ENCODE data around the gene ANXA11.
"Not testable (repeated sequence)": the region's sequence is repeated elsewhere in the genome, so short reads cannot be mapped to it uniquely, and the experiment has no call there.

ANXA11 gene

DNA sequence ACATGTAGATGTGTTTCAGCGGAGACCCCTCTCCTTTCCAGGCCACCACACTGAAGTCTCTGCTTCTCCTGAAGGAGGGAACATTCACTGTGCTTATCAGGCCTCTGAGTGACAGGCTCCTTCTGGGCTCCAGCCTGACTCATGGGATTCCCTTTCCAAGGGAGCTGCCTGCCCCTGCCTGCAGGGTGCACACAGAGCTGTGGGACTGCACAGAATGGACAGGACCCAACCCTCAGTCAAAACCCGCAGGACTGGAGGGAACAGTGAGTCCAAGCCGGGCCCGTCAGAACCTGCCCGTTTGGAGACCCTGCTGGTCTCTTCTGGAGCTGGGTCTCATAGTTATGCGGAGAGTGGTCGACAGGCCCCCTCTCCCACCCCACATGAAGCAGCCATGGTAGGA lies 40.2 kb downstream of the ANXA11 start:
- no peak for DNase-seq (ENCODE audit: low read depth)

DNA sequence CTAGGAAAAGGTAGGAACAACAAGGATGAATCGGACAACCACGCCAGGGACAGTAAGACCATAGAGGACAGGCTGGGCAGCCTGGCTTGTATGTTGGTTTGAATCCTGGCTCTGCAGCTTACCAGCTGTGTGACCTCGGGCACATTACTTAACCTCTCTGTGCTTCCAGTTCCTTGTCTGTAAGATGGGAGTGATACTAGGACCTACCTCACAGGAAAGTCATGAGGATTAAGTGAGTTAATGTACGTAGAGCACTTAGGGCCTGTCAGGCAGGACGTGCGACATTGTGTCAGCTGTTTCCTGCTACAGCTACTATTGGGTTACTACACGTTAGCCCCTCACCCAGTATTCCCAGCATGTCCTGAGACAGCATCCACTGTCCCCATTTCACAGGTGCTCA lies 40.7 kb downstream of the ANXA11 start:
- no peak for DNase-seq (ENCODE audit: low read depth)

DNA sequence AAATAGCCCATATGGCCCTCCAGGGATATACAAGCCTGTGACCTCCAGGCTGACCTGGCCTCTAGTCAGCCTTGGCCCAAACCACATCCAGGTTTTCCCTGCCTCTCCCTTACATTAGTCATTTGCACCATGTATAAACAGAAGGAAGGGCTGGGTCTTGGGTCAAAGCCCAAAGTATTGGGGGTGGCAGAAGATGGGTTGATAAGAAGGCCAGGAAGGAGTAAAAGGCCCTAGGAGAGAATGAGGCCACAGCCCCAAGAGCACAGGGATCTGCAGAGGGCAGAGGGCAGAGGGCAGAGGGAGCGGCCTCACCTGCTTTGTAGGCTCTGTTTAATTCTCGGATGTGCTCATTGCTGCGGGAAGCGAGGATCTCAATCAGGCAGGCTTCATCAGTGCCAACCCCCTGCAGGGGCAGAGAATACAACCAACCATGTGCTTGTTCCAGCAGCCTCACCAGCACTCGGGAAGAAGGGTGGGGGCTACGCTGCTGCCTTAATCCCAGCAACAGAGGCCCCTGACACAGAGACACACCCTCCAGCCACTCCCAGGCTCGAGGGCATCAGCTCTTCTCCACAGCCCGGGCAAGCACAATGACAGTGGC lies 41.5 kb downstream of the ANXA11 start:
- no peak for DNase-seq (ENCODE audit: low read depth)

DNA sequence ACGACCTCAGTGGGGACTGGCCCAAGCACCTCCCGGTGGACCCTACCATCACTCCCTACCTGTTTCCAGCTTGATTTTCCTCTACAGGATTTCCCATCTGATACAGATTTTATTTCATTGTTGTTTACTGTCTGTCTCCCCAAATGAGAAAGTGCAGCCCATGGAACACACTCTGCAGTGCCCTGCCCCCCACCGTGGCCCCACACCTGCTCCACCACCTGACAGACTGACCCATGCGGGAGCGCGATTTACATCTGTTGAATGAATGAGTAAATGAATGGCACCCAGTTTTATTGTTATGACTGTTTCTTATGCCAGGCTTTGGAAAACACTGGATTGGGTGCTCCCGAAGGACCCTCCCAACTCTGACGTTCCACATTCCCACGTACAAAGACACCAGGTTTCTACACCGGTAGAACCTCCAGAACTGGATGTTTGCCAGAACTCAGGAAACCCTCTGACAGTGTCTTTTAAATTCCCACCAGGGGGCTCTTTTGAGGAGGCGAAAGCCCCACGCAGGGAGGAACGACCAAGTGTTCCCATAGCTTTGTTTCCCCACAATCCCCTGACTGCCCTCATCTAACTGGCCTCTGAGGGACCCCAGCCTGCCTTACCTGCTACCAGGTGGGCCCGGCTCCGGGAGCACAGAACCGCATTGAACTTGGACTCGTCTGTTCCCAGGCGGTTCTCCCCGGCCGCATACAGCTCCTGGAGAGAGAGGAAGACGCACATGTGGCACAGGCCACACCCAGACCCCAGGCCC lies 43.8 kb downstream of the ANXA11 start:
- DNase-seq (ENCODE audit: low read depth), result no peak

DNA sequence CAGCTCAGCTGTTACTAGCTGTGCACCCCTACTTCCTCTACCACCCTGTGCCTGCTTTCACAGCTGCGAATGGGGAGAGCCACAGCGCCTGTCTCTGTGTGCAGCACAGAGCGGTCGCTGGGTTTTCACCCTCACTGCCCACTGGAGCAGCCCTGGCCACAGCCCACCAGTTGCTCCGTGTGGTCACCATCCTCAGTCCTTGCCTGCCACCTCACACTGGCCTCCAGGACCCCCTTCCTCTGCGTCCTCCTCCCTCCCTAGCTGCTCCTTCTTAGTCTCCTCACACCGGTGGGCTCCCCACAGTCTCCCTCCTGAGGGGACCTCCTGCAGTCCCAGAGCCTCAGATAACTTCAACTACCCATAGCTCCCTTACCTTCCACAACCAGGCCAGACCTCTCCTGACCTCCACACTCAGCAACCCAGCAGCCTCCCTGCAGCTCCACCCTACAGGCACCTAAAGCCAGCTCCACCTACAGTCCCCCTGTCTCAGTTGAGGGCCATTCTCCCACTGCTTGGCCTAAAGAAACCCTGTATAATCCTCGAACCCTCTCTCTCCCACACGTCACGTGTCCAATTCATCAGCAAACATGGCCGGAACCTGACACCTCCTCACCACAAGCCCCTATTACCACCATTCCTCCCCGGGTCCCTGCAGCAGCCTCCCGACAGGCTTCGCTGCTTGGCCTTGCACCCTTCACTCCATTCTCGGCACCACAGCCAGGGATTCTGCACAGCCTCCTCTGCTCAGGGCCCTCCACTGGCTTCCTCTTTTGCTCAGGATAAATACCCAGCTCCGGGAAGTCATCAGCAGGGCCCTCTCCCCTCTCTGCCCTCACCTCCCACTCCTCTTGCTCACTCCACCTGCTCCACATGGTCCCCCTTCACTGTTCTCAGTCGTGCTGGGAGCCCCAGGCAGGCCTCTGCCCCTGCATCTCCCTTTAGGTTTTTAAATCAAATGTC lies 44.7 kb downstream of the ANXA11 start:
- no peak for DNase-seq (ENCODE audit: low read depth)

DNA sequence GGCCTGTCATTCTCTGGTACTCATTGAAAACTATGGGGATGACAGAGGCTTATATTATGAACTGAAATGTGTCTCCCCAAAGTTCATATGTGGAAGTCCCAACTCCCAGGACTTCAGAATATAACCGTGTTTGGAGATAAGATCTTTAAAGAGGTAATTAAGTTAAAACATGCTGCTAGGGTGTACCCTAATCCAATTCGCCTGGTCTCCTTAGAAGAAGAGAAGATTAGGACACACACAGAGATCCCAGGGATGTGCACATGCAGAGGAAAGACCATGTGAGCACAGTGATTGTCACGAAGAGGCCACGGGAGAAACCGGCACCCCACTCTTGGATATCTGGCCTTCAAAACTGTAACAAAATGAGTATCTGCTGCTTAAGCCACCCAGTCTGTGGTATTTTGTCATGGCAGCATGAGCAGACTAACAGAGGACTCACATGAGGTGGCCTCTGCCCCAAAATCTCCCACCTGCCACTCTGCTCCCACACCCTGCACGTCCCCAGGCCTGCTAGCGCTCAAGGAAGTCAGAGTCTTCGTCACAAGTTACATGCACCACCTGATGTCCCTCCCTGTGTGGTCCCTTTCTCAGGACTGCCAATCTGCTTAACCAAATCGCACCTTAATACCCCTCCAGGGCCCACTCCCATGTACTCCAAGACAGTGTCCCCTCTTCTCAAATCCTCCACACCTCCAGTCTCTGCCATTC lies 46.0 kb downstream of the ANXA11 start:
- DNase-seq (ENCODE audit: low read depth), result no peak

DNA sequence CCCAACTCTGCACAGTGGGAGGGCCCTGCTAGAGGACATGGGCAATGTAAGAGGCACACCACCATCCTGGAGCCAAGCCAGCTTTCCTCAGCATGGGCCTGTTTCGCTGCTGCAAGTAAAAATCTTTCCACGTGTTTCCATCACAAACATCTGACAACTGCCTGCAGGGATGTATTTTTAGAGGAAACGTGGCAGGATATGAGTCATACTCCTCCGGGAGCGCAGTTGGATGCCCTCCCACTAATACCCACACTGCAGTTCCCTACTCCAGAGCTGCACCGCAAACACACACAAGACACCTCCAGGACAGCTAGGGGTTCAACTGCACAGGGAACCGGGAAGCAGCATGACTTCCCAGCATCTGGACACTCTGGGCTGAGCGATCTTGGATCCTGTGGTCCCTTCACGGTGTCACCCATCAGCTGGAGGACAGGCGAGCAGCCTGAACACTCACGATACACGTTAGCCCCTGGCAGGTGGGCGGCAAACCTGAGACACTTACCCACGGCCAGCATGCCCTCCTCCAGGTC lies 46.7 kb downstream of the ANXA11 start:
- DNase-seq (ENCODE audit: low read depth), result no peak

DNA sequence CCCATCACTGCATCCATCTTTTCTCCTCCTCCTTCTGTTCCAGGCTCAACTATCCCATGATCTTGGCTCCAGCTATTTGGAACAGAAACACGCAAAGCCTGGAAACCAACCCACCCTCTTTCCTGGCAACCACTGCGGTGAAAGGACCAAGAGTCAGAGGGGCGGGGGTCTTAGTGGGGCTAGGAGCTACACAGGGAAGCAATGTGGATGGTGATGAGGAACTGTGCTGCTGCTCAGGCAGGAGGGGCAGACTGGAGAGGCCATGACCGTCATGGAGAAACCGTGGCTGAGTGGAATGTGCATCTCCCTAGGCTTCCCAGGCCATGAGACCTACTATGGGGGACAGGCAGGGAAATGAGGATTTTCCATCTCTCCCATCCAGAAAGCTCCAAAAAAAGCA lies 47.2 kb downstream of the ANXA11 start:
- no peak for DNase-seq (ENCODE audit: low read depth)

DNA sequence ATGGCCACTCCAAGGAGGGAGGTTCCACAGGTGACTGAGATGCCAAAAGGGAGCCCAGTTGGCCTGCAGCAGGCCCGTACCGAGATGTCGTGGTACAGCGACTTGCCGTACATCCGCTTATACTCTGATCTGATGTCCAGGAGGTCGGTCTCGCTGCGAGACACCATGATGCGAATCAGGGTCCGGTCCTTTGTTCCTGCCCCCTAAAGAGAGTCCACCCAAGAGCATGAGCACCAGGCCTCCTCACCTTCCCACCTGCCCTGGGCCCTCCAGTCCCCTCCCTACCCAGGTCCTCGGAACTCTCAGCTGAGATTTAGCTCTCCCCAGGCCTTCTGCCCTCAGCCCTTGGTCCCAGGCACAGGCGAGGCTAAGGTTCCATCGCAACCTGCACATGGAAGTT lies 47.8 kb downstream of the ANXA11 start:
- DNase-seq (ENCODE audit: low read depth), result no peak

DNA sequence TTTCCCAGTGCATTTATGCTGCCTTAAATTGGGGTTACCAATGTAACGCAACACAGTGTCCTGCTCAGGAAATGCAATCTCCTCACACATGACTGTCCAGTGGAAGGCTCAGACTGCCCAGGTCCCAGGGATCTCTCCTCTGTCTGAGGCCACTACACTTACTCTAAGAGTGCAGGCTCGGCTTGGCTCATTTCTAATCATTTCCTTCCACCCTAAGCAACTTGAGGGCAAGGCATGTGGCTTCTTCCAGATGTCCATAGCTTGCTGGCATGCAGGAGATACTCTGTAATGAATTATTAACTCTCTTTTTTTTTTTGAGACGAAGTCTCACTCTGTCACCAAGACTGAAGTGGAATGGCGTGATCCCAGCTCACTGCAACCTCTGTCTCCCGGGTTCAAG lies 49.1 kb downstream of the ANXA11 start:
- no peak for DNase-seq (ENCODE audit: low read depth)

DNA sequence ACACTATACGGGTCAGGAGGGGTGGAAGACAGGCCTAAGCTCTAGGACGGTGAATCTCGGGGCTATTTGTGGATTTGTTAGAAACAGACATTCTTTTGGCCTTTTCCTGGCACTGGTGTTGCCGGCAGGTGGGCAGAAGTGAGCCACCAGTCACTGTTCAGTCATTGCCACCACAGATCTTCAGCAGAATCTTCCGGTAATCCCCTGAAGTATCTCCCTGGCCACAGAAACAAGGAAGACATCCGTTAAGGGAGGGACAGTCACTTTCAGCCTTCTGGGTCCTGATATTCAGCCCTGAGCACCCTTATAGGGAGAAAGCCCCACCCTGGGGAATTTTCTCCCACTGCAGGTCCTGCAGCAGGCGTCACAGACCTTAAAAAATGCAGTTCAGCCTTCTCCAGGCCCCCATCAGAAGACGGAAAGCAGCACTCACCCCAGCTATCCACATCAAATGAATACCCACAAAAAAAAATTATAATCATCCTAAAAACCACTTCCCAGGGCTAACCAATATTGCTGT lies 49.6 kb downstream of the ANXA11 start:
- DNase-seq (ENCODE audit: low read depth), result no peak

DNA sequence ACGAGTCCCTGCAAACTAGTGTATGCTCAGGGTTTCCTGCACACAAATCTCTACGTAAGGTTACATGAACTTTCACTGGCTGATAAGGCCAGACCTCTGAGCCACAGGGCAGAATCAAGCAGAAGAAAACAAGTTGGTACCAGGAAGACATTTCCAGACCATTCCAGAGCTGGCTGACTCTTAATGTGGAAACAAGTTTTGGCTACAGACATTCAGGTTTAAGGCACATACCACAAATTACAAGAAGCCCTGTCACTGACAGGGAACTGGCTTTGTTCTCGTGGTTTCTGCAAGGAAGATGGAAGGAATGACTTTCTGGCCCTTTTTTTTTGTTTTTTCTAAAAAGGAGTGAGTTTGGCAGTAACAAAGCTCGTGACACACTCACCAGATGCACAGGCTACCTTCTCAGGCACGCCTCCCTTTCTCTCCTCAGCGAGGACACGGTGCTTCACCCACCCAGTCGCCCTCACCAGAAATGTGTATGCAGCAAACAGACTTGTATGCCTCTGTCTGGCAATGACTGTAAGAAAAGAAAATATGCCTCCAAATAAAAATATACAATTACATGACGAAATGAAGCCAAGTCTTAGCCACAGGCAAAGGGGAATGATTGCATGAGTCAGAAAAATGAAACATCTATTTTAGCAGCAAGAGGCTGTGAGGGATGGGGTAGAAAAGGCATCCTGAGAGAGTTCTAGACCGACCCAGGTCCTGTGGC lies 50.2 kb downstream of the ANXA11 start:
- no peak for DNase-seq (ENCODE audit: low read depth)

DNA sequence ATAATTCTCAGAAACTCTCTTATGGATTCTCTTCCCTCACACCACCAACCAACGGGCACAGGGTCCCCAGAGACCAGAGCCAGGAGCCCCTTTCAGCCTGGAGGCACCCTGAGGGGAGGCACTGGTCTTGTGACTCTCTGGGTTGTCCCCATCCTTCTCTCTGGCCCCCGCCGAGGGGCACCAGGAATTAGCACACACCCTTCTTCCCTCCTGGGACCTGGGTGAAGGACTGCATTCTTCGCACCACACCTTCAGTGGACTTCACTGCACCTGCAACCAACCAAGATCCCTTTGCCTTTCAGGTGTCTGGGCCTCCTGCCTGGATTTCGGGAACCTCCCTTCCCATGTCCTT lies 50.7 kb downstream of the ANXA11 start:
- DNase-seq (ENCODE audit: low read depth), result no peak

DNA sequence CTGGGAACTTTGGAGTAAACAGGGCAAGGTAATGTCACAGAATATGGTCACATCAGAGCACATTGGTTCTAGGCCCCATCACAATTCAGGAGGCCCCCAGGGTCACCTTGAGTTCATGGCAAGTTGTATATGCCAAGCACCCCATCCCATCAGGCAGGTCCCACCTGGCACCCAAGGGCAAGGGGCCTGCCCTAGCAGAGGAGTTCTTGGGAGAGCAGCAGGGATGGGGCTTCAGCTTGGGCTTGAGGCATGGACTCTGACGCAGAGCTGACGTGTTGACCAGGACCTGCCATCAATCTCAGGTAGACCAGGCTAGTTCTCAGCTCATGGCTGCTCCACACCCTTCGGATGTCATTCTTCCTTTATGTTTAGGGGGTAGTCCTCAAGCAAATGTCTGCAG lies 51.9 kb downstream of the ANXA11 start:
- DNase-seq (ENCODE audit: low read depth), result no peak

DNA sequence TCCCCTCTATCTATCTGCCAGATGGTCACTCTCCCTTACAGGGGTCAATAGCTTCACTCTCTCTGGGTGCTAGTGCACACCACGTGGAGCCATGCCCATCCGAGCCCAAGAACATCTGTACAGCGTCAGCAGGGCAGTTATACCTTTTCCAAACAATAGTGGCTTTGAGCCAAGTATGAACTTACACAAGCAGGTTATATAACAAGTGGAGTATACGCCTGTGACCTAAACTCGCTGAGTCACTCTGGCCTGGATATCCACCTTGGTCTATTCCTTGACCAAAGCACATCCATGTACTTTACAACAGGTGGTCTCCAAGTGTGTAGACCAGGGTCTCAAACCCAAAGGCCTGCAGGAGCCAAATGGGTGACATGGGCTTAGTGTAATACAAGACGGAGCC lies 52.5 kb downstream of the ANXA11 start:
- DNase-seq (ENCODE audit: low read depth), result no peak

DNA sequence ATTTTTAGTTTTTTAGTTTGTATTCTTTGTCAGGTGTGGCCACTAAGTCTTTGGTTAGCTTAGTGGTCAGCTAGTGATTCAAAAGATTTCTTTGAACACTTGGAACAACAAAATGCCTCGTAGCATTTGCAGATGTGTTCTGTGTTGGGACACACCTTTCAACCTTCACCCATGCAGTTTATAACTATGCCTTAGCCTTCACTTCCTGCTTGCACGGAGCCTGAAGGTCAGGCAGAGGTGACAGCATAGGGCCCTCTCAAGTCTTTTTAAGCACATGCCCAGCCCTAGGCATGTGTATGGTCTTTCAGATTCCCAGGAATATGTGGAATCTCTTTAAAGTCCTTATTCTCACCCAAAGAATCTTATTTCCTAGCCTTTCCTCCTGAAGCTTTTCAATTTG lies 55.2 kb downstream of the ANXA11 start:
- no peak for DNase-seq (ENCODE audit: low read depth)

DNA sequence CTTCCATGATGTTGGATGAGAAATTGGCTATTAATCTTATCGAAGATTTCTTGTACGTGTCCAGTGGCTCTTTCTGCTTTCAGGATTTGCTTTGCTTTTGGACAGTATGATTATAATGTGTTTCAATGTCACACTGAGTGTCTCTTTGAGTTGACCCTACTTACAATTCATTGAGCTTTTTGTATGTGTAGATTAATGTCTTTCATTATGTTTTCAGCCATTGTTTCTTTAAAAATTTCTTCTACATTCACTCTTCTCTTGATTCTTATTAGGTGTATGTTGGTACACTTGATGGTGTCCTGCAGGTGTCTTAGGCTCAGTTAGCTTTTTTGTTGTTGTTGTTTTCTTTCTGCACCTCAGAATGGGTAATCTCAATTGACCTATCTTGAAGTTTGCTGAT lies 56.2 kb downstream of the ANXA11 start:
- DNase-seq (ENCODE audit: low read depth), result no peak

DNA sequence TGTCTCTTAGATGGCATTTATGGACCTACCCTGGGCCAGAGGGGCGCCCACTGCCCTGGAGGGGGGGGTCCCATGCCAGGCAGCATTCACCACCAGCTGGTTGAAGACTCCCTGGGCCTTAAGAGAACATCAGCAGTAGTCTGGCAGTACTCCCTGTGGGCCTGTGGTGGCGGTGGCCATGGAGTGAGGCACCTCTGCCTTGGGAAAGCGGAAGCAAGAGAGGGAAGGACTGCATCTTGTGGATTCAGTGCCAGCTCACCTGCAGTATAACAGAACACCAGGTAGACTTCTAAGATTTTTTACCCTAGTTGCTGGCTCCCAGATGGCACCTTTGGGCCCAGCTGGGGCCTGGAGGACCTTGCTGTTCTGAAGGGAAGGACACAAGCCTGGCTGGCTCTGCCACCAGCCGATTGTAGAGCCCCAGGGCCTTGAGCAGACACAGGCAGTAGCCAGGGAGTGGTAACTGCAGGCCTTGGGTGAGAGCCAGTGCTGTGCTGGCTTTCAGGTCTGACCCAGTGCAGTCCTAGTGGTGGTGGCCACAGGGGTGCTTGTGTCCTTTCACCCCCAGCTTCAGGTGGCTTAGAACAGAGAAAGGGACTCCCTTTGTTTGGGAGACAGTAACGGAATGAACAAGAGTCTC lies 57.1 kb downstream of the ANXA11 start:
- DNase-seq (ENCODE audit: low read depth), result no peak

DNA sequence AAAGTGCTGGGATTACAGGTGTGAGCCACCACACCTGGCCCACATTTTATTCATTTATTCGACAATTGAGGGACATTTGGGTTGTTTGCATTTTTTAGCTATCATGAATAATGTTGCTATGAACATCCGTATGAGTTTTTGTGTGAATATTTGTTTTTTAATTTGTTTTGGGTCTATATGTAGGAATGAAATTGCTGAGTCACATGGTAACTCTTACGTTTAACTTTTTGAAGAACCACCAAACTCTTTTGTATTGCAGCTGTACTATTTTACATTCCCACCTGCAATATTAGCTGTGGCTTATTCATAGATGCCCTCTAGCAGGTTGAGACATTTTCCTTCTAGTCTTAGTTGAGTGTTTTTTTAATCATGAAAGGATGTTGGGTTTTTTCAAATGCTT lies 58.4 kb downstream of the ANXA11 start:
- no peak for DNase-seq (ENCODE audit: low read depth)

DNA sequence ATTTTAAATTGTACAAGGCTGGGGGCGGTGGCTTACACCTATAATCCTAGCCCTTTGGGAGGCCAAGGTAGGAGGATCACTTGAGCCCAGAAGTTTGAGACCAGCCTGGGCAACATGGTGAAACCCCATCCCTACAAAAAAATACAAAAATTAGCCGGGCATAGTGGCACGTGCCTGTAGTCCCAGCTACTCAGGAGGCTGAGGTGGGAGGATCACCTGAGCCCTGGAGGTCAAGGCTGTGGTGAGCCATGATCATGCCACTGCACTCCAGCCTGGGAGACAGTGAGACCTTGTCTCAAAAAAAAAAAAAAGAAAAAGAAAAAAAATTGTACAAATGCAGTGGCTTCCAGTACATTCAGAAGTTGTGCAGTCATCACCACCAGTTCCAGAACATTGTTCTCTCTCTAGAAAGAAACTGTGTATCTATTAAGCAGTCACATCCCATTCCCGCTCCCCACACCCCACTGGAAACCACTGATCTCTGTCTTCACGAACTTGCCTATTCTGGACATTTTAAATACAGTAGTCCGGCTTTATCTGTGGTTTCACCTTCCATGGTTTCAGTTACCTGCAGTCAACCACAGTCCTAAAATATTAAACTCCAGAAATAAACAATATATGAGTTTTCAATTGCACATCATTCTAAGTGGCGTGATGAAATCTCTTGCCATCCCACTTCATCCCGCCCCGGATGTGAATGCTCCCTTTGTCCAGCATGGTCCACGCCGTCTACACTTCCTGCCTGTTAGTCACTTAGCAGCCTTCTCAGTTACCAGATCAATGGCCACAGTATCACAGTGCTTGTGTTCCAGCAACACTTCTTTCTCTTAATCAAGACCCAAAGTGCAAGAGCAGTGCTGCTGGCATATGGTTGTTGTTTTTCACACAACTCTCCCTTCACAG lies 59.7 kb downstream of the ANXA11 start:
- DNase-seq (ENCODE audit: low read depth), result not testable (repeated sequence)
